PC-3 (cell line): ENCODE results near the gene SEMA3B. TPM values are rescaled to one million over a fixed set of nuclear protein-coding genes. Genes with fewer than 3 reads are reported as not detected.
A peak's percentile ranks its signal among the peaks of the same experiment; 100 is the strongest.

Experiments
- ATAC-seq: fragments of 200-7000 bp; cut with Tn5 transposase; 2 replicates; pipeline ENCODE4 v1.9.1; 2020; ENCODE audit warnings: mild to moderate bottlenecking, moderate library complexity
- BruUV-seq: library from RNA; stranded (reverse); fragments of 400-500 nt; replicated peaks from 2 replicates; lab custom pipeline; 2021; lab: Mats Ljungman, UMichigan
- CTCF ChIA-PET: fragments of 300-600 bp; sonication (Branson Sonifier 250); formaldehyde crosslinking; loops from one replicate; lab custom pipeline; 2022; ENCODE audit warnings: antibody characterized with exemption; lab: Charles Lee
- POLR2A ChIA-PET: fragments of 300-600 bp; sonication (Branson Sonifier 250); formaldehyde crosslinking; loops from one replicate; lab custom pipeline; 2022; ENCODE audit warnings: antibody characterized with exemption; ENCODE audit not compliant: unreplicated experiment; lab: Charles Lee
- DNase-seq: peaks from one replicate; pipeline ENCODE4 v3.0.0-alpha.2; 2015
- H2AFZ ChIP-seq: fragments of 300-600 bp; sonication (generic); 2 replicates; pipeline ENCODE4 v1.6.0; 2016; ENCODE audit warnings: antibody characterized with exemption, low read length
- H3F3A ChIP-seq: fragments of 300-600 bp; sonication (generic); one replicate; pipeline ENCODE4 v1.6.0; 2017; ENCODE audit warnings: antibody characterized with exemption, low read length, control low read depth, mild to moderate bottlenecking; ENCODE audit not compliant: unreplicated experiment
- H3K27ac ChIP-seq: fragments of 300-600 bp; sonication (generic); 2 replicates; pipeline ENCODE4 v1.5.1; 2016; ENCODE audit warnings: mild to moderate bottlenecking, low read length
- H3K27me3 ChIP-seq: fragments of 300-600 bp; sonication (generic); 2 replicates; pipeline ENCODE4 v1.6.1; 2016; ENCODE audit warnings: low read length, mixed read lengths
- H3K36me3 ChIP-seq: fragments of 300-600 bp; sonication (generic); 2 replicates; pipeline ENCODE4 v1.6.1; 2016; ENCODE audit warnings: low read depth, mixed run types, low read length, mixed read lengths
- H3K4me1 ChIP-seq: fragments of 300-600 bp; sonication (generic); 2 replicates; pipeline ENCODE4 v1.5.1; 2016; ENCODE audit warnings: low read length; ENCODE audit not compliant: insufficient read depth
- H3K4me2 ChIP-seq: fragments of 300-600 bp; sonication (generic); 2 replicates; pipeline ENCODE4 v1.6.0; 2016; ENCODE audit warnings: low read length
- H3K4me3 ChIP-seq: fragments of 300-600 bp; sonication (generic); 2 replicates; pipeline ENCODE4 v1.5.1; 2016; ENCODE audit warnings: mild to moderate bottlenecking, low read length, mixed read lengths
- H3K79me2 ChIP-seq: fragments of 300-600 bp; sonication (generic); 2 replicates; pipeline ENCODE4 v1.6.1; 2017; ENCODE audit warnings: low read length, mixed read lengths
- H3K9ac ChIP-seq: fragments of 300-600 bp; sonication (generic); 2 replicates; pipeline ENCODE4 v1.6.0; 2016; ENCODE audit warnings: mild to moderate bottlenecking, low read length
- H3K9me2 ChIP-seq: fragments of 300-600 bp; sonication (generic); replicated peaks from 2 replicates; pipeline ENCODE4 v1.6.1; 2016; ENCODE audit warnings: mixed run types, low read length, mixed read lengths
- H3K9me3 ChIP-seq: fragments of 300-600 bp; sonication (generic); 2 replicates; pipeline ENCODE4 v1.6.1; 2016; ENCODE audit warnings: low read length, mixed read lengths
- H4K20me1 ChIP-seq: fragments of 300-600 bp; sonication (generic); 2 replicates; pipeline ENCODE4 v1.6.1; 2016; ENCODE audit warnings: low read length, mixed read lengths
- CTCF ChIP-seq: fragments of 300-600 bp; sonication (generic); conservative IDR thresholded peaks from 2 replicates; pipeline ENCODE4 v1.5.1; 2017; ENCODE audit warnings: antibody characterized with exemption, low read depth, mild to moderate bottlenecking, low read length
- EZH2 ChIP-seq: fragments of 300-600 bp; sonication (generic); IDR thresholded peaks from one replicate; pipeline ENCODE4 v1.6.1; 2017; ENCODE audit warnings: antibody characterized with exemption, mild to moderate bottlenecking, low read length; ENCODE audit not compliant: unreplicated experiment
- EZH2phosphoT487 ChIP-seq: fragments of 300-600 bp; sonication (generic); IDR thresholded peaks from 2 replicates; pipeline ENCODE4 v1.6.1; 2018; ENCODE audit warnings: mild to moderate bottlenecking, antibody characterized with exemption, low read length, borderline replicate concordance
- intact Hi-C: fragments of 100-400 bp; cut with micrococcal nuclease; formaldehyde crosslinking; loops from 2 replicates; pipeline ENCODE4 v1.9.0; 2023
- total RNA-seq: library from RNA; depleted of rRNA; stranded (reverse); fragments of >200 nt; gene quantifications from 2 replicates; pipeline ENCODE4 v1.2.3, GENCODE V29; 2014

SEMA3B gene
- total RNA-seq, 1 experiment from 2014 or later: 40.1 TPM

- H3K9ac ChIP-seq: no peak overlapping the region
- H3K36me3 ChIP-seq: no peaks in the 10 kb centered on the region
- H3K9me3 ChIP-seq: no peaks in the 10 kb centered on the region
- H3K4me3 ChIP-seq: no peak overlapping the region
- CTCF ChIA-PET: no interaction called here
- H2AFZ ChIP-seq: no peak overlapping the region
- peaks cover 59% of the 10 kb centered on the region for H3K4me1 ChIP-seq
- no peak for DNase-seq
- 0 out of 2 replicates have a peak, but pooled peaks cover 3% of the 10 kb centered on the region for H3K79me2 ChIP-seq
- H3K27ac ChIP-seq: no peak overlapping the region
- no peaks in the 10 kb centered on the region for H4K20me1 ChIP-seq
- no peak for TF ChIP-seq EZH2
- no peak for TF ChIP-seq CTCF
- TF ChIP-seq EZH2phosphoT487: no peak
- POLR2A ChIA-PET: no interaction called here
- intact Hi-C loops: no loop called here
- ATAC-seq: no peak
- no peaks in the 10 kb centered on the region for H3K27me3 ChIP-seq
- H3K9me2 ChIP-seq: no peaks in the 10 kb centered on the region
- H3K4me2 ChIP-seq: peak overlapping the region; percentile 35; the same call in 1 of the 2 replicates
- H3F3A ChIP-seq: no peaks in the 10 kb centered on the region
- BruUV-seq: TSS peak; percentile 33
These were observed 2.1 kb upstream of the SEMA3B start for GRCh38 chr3:50266836-50267235.

GRCh38 chr3:50267280-50267913, 1.6 kb upstream of the SEMA3B start:
- H3K4me2 ChIP-seq: peak overlapping the region; percentile 35
- no TSS peak for BruUV-seq
- H3K79me2 ChIP-seq: 0 out of 2 replicates have a peak, but pooled peaks cover 3% of the 10 kb centered on the region
- H3K9ac ChIP-seq: no peak overlapping the region
- H3K4me3 ChIP-seq: no peak overlapping the region
- CTCF ChIA-PET: no interaction called here
- H3K36me3 ChIP-seq: no peaks in the 10 kb centered on the region
- DNase-seq (no peak), ATAC-seq (no peak)
- no peak overlapping the region for H2AFZ ChIP-seq
- no peaks in the 10 kb centered on the region for H3K9me2 ChIP-seq
- POLR2A ChIA-PET: no interaction called here
- no peaks in the 10 kb centered on the region for H3K27me3 ChIP-seq
- no peaks in the 10 kb centered on the region for H3K9me3 ChIP-seq
- TF ChIP-seq CTCF (no peak), EZH2 (no peak), EZH2phosphoT487 (no peak)
- H4K20me1 ChIP-seq: no peaks in the 10 kb centered on the region
- no peak overlapping the region for H3K27ac ChIP-seq
- intact Hi-C loops: no loop called here
- H3F3A ChIP-seq: no peaks in the 10 kb centered on the region
- H3K4me1 ChIP-seq: peaks cover 59% of the 10 kb centered on the region

GRCh38 chr3:50268276-50268675, 671 bp upstream of the SEMA3B start:
- no peaks in the 10 kb centered on the region for H3K27me3 ChIP-seq
- intact Hi-C loops: loop anchor here (1.0 kb wide), 1 partner anchor 8 kb away; no protein-coding TSS in a partner anchor
- 0 out of 2 replicates have a peak, but pooled peaks cover 3% of the 10 kb centered on the region for H3K79me2 ChIP-seq
- no TSS peak for BruUV-seq
- peak overlapping the region; percentile 83; the same call in 1 of the 2 replicates for H3K4me2 ChIP-seq
- no peaks in the 10 kb centered on the region for H3F3A ChIP-seq
- H3K9ac ChIP-seq: no peak overlapping the region
- H3K36me3 ChIP-seq: no peaks in the 10 kb centered on the region
- H2AFZ ChIP-seq: no peak overlapping the region
- H3K4me1 ChIP-seq: peaks cover 62% of the 10 kb centered on the region
- ATAC-seq: no peak
- ChIA-PET POLR2A (no interaction called here), CTCF (no interaction called here)
- H3K27ac ChIP-seq: peak overlapping the region; percentile 53
- H3K4me3 ChIP-seq: no peak overlapping the region
- H4K20me1 ChIP-seq: no peaks in the 10 kb centered on the region
- no peaks in the 10 kb centered on the region for H3K9me2 ChIP-seq
- no peak for DNase-seq
- TF ChIP-seq EZH2phosphoT487: no peak
- TF ChIP-seq CTCF: no peak
- no peak for TF ChIP-seq EZH2
- no peaks in the 10 kb centered on the region for H3K9me3 ChIP-seq
